ENCODE data around the gene DIDO1.

DIDO1 gene

DNA sequence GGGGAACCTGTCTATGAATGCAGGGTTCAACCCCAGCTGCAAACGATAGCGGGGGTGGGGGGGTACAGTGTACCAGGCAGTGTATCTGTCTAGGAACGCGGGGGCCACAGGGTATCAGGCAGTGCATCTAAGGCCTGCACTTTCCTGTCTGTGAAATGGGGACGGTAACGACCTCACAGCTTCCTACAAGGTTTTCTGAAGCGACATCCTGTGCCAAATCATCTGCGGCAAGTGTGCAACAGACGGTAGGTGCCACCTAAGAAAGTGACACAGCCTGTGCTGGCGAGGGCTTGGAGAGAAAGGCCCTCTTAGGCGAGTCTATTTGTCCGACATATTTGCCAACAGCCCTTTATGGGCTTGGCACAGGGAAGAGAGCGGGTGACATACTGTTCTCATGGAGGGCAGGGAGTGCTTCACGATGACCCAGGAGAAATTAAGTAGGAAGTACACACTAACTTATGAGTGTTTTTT, 3.8 kb downstream of the DIDO1 start:
- H3K4me1 ChIP-seq (ENCODE audit: control insufficient read depth in 1 of 2, insufficient read depth in 2 of 2, low read length in 2 of 2) = peaks cover 47 to 83% of the 10 kb centered on the region in 2 donors
- no peaks in the 10 kb centered on the region for H3K9me3 ChIP-seq (ENCODE audit: control insufficient read depth in 1 of 2, low read length in 2 of 2)
- no peak overlapping the region for H3K27ac ChIP-seq (ENCODE audit: low read length)

DNA sequence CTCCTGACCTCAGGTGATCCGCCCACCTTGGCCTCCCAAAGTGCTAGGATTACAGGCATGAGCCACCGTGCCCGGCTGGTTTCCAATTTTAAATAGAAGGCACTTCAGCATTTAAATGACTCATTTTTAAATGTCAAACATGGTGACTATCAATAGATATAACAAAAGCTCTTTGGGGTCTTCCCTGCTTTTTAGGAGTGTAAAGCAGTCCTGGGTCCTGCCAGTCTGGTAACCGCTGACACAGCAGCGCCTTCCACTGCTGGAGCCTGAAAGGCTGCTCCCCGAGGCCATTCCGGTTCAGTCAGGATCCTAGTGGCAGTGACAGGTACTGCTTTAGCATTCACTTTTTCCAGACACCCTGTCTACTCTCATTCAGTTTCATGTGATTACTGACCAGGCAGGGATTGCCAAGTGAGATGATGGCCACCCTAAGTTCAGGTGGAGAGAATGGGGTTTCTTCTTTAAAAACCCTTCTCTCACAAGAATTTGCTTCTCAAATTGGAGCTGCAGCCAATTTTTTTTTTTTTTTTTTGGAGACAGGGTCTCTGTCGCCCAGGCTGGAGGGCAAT, 5.1 kb downstream of the DIDO1 start:
- Histone ChIP-seq H3K27ac (ENCODE audit: low read length) (no peak overlapping the region), H3K4me1 (ENCODE audit: control insufficient read depth in 1 of 2, insufficient read depth in 2 of 2, low read length in 2 of 2) (peaks cover 54 to 86% of the 10 kb centered on the region in 2 donors), H3K36me3 (ENCODE audit: control insufficient read depth in 1 of 2, insufficient read depth in 2 of 2, low read length in 2 of 2) (no peaks in the 10 kb centered on the region), H3K27me3 (ENCODE audit: low read depth, low read length) (no peaks in the 10 kb centered on the region), H3K9me3 (ENCODE audit: control insufficient read depth in 1 of 2, low read length in 2 of 2) (no peaks in the 10 kb centered on the region), H3K4me3 (ENCODE audit: low read depth in 1 of 2, low read length in 2 of 2) (no peak overlapping the region)

More for the DNA sequence above, 3.8 kb downstream of the DIDO1 start:
- Histone ChIP-seq H3K4me3 (ENCODE audit: low read depth in 1 of 2, low read length in 2 of 2) (no peak overlapping the region), H3K36me3 (ENCODE audit: control insufficient read depth in 1 of 2, insufficient read depth in 2 of 2, low read length in 2 of 2) (no peaks in the 10 kb centered on the region), H3K27me3 (ENCODE audit: low read depth, low read length) (no peaks in the 10 kb centered on the region)

DNA sequence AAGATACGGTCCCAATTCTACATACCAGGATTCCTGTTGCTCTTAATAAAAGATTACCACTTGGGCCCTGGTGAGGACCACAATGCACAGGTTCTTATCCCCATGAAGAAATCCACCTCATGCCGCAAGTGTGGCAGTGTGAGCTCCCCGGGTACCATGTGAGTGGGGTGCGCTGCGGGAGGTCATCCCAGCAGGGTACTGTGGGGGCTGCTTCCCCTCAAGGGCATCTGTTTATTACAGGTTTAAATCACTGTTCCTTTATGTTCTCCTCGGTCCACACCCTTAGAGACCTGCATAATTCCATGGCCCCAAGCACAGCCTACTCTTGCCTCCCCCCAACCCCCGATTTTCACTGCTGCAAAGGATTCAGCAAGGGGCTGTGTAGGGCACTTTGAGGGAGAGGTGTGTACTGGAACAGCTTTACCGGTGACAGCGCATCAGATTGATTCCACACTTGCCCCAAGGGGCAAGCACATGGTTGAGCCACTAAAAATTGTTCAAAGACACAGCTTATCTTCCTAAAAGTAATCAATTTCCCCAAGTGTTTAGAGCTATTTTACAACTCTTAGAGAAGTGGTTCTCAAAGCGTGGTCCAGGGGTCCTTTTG, 6.2 kb downstream of the DIDO1 start:
- Histone ChIP-seq H3K36me3 (ENCODE audit: control insufficient read depth in 1 of 2, insufficient read depth in 2 of 2, low read length in 2 of 2) (no peaks in the 10 kb centered on the region), H3K4me3 (ENCODE audit: low read depth in 1 of 2, low read length in 2 of 2) (peak overlapping the region in 1 of 2 donors; percentile 14), H3K27me3 (ENCODE audit: low read depth, low read length) (no peaks in the 10 kb centered on the region), H3K9me3 (ENCODE audit: control insufficient read depth in 1 of 2, low read length in 2 of 2) (no peaks in the 10 kb centered on the region), H3K27ac (ENCODE audit: low read length) (no peak overlapping the region), H3K4me1 (ENCODE audit: control insufficient read depth in 1 of 2, insufficient read depth in 2 of 2, low read length in 2 of 2) (peaks cover 55 to 96% of the 10 kb centered on the region in 2 donors)

DNA sequence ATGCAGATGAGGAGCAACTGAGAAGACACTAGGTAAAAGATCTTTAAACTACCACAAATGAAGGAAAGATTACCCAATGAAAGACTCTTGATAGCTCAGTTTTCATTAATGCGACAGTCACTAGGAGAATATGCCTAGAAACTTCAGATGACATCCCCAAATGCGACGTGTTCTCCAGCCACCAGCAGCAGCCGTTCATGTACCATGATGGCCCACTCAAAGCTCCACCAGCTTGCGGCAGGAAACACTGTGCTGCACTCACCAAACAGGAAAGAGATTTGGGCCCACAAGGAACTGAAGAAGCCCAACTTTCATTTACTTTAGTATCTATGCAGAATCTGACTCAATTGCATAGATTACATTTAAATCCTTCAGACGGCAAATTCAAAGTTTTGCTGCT, 7.5 kb downstream of the DIDO1 start:
- H3K4me1 ChIP-seq (ENCODE audit: control insufficient read depth in 1 of 2, insufficient read depth in 2 of 2, low read length in 2 of 2) = peaks cover 47 to 95% of the 10 kb centered on the region in 2 donors
- no peaks in the 10 kb centered on the region for H3K27me3 ChIP-seq (ENCODE audit: low read depth, low read length)
- no peaks in the 10 kb centered on the region for H3K36me3 ChIP-seq (ENCODE audit: control insufficient read depth in 1 of 2, insufficient read depth in 2 of 2, low read length in 2 of 2)
- H3K9me3 ChIP-seq (ENCODE audit: control insufficient read depth in 1 of 2, low read length in 2 of 2) = no peaks in the 10 kb centered on the region
- no peak overlapping the region for H3K27ac ChIP-seq (ENCODE audit: low read length)
- H3K4me3 ChIP-seq (ENCODE audit: low read depth in 1 of 2, low read length in 2 of 2) = no peak overlapping the region

DNA sequence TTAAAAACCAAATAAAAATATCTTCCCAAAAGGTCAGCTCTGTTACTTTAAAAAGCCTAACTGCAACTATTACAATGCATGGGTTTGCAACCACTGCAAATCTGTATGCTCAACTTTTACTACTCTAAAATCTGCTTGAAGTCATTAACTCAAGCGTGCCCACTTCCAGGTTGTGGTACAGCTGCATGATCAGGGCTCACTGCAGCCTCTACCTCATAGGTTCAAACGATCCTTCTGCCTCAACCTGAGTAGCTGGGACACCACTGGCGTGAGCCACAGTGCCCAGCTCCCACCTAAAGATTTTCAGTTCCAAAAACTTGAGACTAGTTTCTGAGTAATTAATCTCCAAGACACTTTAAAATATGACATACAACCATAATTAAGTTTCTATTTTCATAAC, 8.2 kb downstream of the DIDO1 start:
- H3K27me3 ChIP-seq (ENCODE audit: low read depth, low read length) = no peaks in the 10 kb centered on the region
- H3K9me3 ChIP-seq (ENCODE audit: control insufficient read depth in 1 of 2, low read length in 2 of 2) = no peaks in the 10 kb centered on the region
- H3K4me3 ChIP-seq (ENCODE audit: low read depth in 1 of 2, low read length in 2 of 2) = no peak overlapping the region
- H3K4me1 ChIP-seq (ENCODE audit: control insufficient read depth in 1 of 2, insufficient read depth in 2 of 2, low read length in 2 of 2) = peaks cover 42 to 95% of the 10 kb centered on the region in 2 donors
- peaks cover 3% of the 10 kb centered on the region in 2 donors for H3K36me3 ChIP-seq (ENCODE audit: control insufficient read depth in 1 of 2, insufficient read depth in 2 of 2, low read length in 2 of 2)
- no peak overlapping the region for H3K27ac ChIP-seq (ENCODE audit: low read length)

DNA sequence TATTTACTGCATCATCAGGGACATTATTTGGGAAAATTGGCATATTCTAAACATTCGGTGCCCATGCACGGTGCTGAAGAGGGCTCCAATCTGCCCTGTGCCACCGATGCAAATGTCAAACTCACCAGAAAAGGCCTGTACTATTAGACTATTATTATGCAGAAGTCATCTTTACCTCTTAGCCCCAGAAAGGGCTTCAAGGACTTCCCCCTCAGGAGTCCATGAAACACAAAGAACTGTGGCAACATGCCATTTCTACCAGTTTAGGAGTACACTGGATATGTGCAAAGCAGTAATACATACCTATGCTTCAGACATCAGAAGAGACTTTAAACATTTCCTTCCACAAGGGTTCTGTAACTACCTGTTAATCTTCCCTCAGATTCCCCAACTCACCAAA, 8.6 kb downstream of the DIDO1 start:
- peaks cover 42 to 92% of the 10 kb centered on the region in 2 donors for H3K4me1 ChIP-seq (ENCODE audit: control insufficient read depth in 1 of 2, insufficient read depth in 2 of 2, low read length in 2 of 2)
- H3K27ac ChIP-seq (ENCODE audit: low read length) = no peak overlapping the region
- no peak overlapping the region for H3K4me3 ChIP-seq (ENCODE audit: low read depth in 1 of 2, low read length in 2 of 2)

DNA sequence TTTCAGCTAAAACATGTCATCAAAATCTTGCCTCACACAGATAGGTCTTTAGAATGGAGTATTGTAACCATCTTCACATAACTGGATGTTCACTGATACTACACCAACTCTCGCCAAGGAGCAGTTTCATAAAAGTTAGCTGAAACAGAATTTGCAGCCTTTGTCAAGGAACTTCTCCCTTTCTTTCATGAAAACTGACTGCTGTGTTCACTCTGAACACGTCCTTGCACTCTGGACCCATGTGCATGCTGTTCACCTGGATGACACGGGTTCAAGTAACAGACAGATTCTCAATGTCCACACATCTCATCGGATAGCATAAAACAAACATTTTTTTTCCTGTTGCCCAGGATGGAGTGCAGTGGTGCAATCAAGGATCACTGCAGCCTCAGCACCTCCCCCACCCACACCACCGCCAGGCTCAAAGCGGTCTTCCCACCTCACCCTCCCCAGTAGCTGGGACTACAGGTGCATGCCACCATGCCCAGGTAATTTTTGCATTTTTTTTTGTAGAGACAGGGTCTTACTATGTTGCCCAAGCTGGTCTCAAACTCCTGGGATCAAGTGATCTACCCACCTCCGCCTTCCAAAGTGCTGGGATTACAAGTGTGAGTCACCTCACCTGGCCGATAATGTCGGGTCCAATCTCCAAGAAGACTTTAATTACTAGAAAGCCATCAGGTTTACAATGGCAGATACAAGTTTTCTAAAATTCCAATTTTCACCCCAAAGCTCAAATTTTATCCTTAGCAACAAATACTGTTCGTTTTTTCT, 9.4 kb downstream of the DIDO1 start:
- H3K27ac ChIP-seq (ENCODE audit: low read length) = no peak overlapping the region
- H3K4me3 ChIP-seq (ENCODE audit: low read depth in 1 of 2, low read length in 2 of 2) = no peak overlapping the region
- H3K27me3 ChIP-seq (ENCODE audit: low read depth, low read length) = no peaks in the 10 kb centered on the region
- H3K36me3 ChIP-seq (ENCODE audit: control insufficient read depth in 1 of 2, insufficient read depth in 2 of 2, low read length in 2 of 2) = peaks cover 9 to 11% of the 10 kb centered on the region in 2 donors
- no peaks in the 10 kb centered on the region for H3K9me3 ChIP-seq (ENCODE audit: control insufficient read depth in 1 of 2, low read length in 2 of 2)
- peaks cover 38 to 83% of the 10 kb centered on the region in 2 donors for H3K4me1 ChIP-seq (ENCODE audit: control insufficient read depth in 1 of 2, insufficient read depth in 2 of 2, low read length in 2 of 2)

More for the DNA sequence above, 8.6 kb downstream of the DIDO1 start:
- H3K27me3 ChIP-seq (ENCODE audit: low read depth, low read length) = no peaks in the 10 kb centered on the region
- no peaks in the 10 kb centered on the region for H3K9me3 ChIP-seq (ENCODE audit: control insufficient read depth in 1 of 2, low read length in 2 of 2)
- H3K36me3 ChIP-seq (ENCODE audit: control insufficient read depth in 1 of 2, insufficient read depth in 2 of 2, low read length in 2 of 2) = peaks cover 7% of the 10 kb centered on the region in 2 donors

DNA sequence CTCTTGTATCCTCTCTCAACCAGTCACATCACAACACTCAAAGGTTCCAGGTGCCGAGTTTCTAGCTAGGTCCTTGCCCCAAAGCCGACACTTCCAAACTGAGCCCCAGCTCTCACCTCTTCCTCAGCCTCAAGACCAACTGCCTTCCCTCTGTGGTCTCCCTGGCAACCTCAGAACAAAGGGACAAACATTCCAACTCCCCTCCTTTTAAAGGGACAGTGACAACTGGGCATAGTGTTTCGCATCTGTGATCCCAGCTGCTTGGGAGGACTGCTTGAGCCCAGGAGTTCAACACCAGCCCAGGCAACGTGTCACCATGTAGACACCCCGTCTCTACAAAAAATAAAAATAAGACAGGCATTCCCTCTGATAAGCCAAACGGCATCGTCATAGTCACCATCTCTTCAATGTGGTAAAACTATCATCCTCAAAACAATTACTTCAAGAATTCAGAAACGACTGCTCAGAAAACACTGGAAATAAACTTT, 11.3 kb downstream of the DIDO1 start:
- Histone ChIP-seq H3K27me3 (ENCODE audit: low read depth, low read length) (no peaks in the 10 kb centered on the region), H3K27ac (ENCODE audit: low read length) (no peak overlapping the region), H3K4me3 (ENCODE audit: low read depth in 1 of 2, low read length in 2 of 2) (peak overlapping the region in 1 of 2 donors; percentile 35)

DNA sequence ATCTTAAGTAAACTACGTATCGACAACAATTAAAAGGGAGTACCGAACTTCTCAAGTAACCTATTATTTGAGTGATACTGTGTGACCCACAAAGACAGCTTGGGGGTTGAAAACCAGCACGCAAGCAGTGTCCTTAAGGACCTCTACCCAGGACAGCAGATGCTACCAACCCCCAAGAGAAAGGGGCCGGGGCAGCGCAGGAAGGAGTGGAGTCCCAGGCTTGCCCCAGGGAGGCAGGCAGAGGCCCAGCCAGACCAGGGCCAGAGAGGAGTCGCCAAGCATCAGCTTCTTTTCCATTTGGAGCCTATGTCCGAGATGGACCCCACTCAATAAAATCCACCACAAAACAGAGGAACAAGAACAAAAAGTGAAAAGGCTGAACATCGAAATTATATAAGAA, 11.9 kb downstream of the DIDO1 start:
- H3K27ac ChIP-seq (ENCODE audit: low read length) = no peak overlapping the region
- H3K4me1 ChIP-seq (ENCODE audit: control insufficient read depth in 1 of 2, insufficient read depth in 2 of 2, low read length in 2 of 2) = peaks cover 28 to 60% of the 10 kb centered on the region in 2 donors
- no peaks in the 10 kb centered on the region for H3K9me3 ChIP-seq (ENCODE audit: control insufficient read depth in 1 of 2, low read length in 2 of 2)
- H3K36me3 ChIP-seq (ENCODE audit: control insufficient read depth in 1 of 2, insufficient read depth in 2 of 2, low read length in 2 of 2) = peaks cover 33% of the 10 kb centered on the region in 2 donors
- no peaks in the 10 kb centered on the region for H3K27me3 ChIP-seq (ENCODE audit: low read depth, low read length)
- no peak overlapping the region for H3K4me3 ChIP-seq (ENCODE audit: low read depth in 1 of 2, low read length in 2 of 2)

More for the DNA sequence above, 11.3 kb downstream of the DIDO1 start:
- Histone ChIP-seq H3K9me3 (ENCODE audit: control insufficient read depth in 1 of 2, low read length in 2 of 2) (no peaks in the 10 kb centered on the region), H3K4me1 (ENCODE audit: control insufficient read depth in 1 of 2, insufficient read depth in 2 of 2, low read length in 2 of 2) (peaks cover 32 to 66% of the 10 kb centered on the region in 2 donors), H3K36me3 (ENCODE audit: control insufficient read depth in 1 of 2, insufficient read depth in 2 of 2, low read length in 2 of 2) (peaks cover 28% of the 10 kb centered on the region in 2 donors)

DNA sequence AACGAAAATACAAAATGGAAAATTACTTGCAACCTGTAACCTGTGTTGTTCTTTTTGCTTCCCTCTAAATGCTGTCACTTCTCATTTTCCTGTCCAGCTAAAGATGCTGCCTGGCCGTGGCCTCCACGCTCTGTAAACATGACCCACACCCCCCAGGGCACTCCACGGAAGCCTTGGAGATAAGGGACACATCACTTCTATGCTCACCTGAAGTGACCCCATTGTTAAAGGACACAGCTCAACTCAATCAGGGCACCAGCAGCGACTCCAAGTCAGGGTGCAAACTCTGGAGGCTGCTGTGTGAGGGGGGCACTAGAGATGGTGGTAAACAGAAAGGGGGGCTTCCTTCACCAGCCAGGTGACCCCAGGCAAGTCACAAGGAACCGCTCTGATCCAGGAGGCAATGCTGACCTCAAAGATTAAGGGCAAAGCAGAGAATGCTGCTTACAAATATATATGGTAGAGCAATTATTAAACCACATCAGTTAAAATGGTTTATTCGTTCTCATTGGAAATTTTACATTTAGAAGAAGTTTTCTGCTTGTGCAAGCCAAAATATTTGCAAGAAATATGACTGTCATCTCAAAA, 13.2 kb downstream of the DIDO1 start:
- no peaks in the 10 kb centered on the region for H3K9me3 ChIP-seq (ENCODE audit: control insufficient read depth in 1 of 2, low read length in 2 of 2)
- peaks cover 18 to 48% of the 10 kb centered on the region in 2 donors for H3K4me1 ChIP-seq (ENCODE audit: control insufficient read depth in 1 of 2, insufficient read depth in 2 of 2, low read length in 2 of 2)
- H3K36me3 ChIP-seq (ENCODE audit: control insufficient read depth in 1 of 2, insufficient read depth in 2 of 2, low read length in 2 of 2) = peaks cover 42 to 46% of the 10 kb centered on the region in 2 donors
- no peak overlapping the region for H3K27ac ChIP-seq (ENCODE audit: low read length)
- no peak overlapping the region for H3K4me3 ChIP-seq (ENCODE audit: low read depth in 1 of 2, low read length in 2 of 2)
- no peaks in the 10 kb centered on the region for H3K27me3 ChIP-seq (ENCODE audit: low read depth, low read length)

Data from muscle layer of duodenum (tissue), 2 donors.